Measurements from ENCODE around the gene MEGF11.

MEGF11 gene

DNA sequence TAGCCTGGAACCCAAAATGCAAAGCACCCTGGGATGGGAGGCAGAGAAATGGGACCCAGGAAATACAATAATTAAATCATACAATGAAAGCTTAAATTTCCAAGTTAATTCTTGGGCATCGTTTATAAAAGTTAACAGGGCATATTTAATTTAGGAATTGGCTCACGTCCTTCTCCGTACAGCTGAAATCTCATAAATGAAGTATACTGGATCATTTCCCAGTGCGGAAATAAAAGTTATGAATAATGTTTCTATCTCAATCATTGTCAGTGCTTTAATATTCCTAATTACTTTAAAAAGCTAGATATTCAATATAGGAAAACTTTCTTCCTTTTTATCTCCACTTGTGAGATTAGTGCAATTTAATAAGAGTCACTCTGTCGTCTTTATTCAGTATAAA is 164.0 kb downstream of the MEGF11 start:
- DNase-seq (ENCODE audit: low read depth), result no peak

DNA sequence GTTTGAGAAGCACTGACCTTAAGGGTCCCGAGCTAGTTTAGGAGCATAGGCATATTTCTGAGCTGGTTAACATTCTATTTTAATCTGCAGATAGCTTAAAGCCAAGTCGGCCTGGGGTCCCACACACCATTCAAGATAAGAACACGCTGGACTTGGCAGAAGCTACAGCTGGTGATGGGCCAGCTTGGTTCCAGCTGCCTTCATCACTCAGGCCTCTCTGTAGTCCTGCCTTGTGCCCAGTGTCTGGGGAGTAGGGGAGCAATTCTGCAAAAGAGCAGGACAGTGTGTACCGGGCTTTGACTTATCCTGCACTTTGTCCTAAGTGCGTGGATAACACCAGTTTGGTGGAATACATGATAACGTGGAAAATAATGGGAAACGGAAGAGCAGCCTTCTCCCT is 164.5 kb downstream of the MEGF11 start:
- DNase-seq (ENCODE audit: low read depth), result no peak

DNA sequence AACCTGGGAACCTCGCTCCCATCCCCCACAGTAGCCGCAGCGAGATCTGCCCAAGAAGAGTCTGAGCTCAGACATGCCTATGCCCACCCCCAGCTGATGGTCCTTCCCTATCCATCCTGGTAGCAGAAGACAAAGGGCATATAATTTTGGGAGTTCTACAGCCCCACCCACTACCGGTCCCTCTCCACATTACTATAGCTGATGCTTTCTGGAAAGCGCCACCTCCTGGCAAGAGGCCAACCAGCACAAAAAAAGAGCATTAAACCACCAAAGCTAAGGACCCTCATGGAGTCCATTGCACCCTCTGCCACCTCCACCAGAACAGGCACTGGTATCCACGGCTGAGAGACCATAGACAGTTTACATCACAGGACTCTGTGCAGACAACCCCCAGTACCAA is 168.4 kb downstream of the MEGF11 start:
- peak; percentile 9 for DNase-seq (ENCODE audit: low read depth)

DNA sequence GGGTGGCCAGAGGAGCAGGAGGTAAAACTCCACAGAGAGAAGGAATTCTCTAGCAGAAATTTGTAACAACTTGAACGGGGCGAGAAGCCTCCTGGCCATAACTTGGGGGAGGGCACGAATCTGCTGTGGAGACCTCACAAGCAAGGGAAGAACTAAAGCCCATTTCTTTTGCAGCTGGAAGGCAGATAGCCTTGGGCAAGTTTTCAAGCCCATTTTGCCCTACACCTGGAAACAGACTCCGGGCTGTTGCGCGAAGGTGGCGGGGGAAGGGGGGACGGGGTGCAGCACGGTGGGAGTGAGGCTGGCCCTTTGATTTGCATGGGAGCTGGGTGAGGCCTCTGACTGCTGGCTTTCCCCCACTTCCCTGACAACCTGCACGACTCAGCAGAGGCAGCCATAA is 168.8 kb downstream of the MEGF11 start:
- no peak for DNase-seq (ENCODE audit: low read depth)

DNA sequence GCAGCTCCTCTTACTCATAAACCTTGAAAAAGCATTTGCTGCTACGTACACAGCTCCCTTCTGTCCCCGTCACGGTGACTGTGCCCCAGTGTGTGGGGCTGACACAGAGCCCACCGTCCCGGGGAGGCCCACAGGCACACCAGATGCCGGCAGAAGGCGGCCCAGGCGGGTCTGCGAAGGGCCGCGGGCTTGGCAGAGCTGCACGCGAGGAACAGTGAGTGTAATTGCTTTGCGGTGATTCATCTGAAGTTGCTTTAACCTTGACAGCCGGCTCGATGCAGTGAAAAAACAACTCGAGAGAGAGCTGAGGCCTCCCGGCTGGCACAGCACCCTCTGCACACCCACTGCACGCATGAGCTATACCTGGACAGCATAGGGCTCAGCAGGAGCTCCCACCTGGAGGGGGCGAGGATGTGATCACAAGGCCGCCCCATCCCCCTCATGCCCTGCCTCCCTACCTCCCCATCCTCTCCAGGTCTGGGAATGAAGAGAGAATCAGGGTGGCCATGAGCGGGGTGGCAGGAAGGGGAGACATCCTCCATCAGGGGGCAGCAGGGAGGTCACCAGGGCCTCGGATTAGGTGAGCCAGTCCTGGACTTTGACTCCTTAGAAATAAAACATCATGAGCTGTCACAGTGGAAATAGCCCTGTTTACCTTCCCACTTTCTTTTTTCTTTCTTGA is 172.7 kb downstream of the MEGF11 start:
- no peak for DNase-seq (ENCODE audit: low read depth)

DNA sequence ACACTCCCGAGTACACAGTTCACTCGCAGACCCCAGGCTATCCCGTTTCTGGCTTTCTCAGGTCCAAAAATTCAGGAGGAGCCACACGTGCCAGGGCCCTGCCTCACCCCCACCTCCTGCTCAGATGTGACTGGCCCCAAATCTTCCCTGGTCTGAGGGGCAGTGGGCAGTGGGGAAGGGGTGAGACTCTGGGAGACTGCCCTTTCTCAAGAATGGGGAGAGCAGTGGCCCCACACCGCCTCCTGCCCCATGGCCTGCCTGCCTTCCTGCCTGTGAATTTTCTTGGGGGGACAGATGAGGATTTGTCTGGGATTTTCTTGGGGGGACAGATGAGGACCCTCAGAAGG is 174.6 kb downstream of the MEGF11 start:
- DNase-seq (ENCODE audit: low read depth), result no peak

DNA sequence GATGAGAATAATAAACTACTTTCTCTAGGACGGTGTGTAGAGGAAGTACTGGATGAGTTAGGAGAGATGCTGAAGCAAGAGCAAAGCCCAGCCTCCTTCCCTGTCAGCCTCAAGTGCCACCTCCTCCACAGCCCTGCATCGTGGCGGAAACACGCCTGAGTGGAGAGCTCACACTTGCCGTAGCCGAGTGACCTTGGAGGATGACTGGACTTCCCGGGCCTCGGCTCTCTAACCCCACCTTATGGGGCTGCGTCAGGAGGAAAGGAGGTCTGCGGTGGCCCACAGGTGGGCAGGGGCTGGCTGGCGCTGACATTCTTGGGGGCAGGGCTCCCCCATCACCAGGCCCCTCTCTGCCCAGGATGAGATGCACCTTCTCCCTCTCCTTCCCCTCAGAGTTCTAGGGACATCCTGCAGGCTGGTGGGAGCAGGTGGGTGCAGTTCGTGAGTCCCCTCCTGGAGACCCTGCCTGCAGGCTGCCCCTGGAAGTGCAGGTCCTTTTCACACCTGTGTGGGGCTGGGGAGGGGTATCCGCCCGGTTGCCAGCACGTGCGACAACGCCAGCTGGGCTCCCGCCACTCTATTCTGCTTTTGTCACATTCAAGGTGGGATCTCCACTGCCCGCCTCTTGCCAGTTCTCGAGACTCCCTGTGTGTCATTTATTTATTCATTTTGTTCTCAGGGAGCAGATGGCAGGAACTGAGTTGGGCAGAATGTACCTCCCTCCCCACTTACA is 175.2 kb downstream of the MEGF11 start:
- no peak for DNase-seq (ENCODE audit: low read depth)

DNA sequence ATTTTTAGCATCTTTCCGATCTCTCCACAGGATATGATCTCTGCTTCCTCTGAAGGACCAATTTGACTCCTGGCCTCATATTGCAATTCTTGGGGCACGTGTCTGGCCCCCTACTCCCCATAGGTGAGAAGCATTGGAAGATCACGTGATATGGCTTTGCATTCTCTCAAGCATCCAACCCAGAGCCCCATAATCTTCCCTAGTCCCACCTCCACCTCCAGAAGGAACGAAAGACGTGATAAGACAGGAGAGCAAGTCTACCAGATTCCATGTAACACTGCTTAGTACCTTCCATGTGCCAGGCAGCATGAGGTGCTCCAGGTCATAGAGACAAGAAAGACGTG is 176.3 kb downstream of the MEGF11 start:
- no peak for DNase-seq (ENCODE audit: low read depth)

DNA sequence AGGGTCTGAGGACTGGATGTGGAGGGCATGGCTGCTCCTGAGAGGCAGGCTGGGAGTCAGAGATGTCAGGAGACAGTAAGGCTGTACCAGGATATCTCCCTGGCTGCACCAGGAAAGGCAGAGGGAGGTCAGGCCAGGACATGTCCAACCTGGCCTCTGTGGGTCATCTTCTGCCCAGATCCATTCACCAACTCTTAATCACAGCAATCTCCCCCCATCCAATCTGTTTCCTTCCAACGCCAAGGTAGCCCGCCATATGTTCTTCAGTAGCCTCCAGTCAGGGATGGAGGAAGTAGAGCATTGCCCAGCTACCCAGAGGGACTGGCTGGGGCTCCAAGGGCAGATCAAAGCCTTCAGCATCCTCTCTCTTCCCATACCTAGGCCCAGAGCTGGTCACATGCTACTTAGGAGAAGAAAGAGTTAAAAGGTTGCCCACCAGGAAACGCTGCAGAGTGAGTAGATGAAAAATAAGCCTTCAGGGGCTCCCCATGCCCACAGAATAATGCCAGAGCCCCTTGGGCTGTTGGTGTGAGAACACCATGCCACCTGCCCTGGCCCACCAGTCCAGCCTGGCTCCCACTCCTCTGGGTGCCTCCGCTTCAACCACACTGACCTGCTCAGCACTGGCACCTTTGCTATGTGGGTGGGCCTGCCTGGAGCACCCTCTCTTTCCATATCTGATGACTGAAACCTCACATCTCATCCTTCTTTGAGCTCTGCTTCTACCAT is 176.8 kb downstream of the MEGF11 start:
- DNase-seq (ENCODE audit: low read depth), result no peak

DNA sequence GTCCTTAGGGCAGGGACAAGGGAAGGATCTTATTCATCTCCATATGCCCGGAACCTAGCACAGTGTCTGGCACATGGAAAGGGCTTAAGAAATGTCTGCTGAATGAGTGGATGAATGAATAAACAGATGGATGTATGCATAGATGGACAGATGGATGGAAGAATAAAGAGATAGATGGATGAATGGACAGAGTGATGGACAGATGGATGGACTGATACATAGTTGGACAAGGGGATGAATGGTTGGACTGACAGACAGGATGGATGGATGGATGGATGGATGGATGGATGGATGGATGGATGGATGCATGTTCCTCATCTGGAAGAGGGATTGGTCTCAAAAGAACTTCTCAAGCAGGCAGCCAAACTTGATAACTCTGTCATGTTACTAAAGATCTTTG is 177.6 kb downstream of the MEGF11 start:
- no peak for DNase-seq (ENCODE audit: low read depth)

DNA sequence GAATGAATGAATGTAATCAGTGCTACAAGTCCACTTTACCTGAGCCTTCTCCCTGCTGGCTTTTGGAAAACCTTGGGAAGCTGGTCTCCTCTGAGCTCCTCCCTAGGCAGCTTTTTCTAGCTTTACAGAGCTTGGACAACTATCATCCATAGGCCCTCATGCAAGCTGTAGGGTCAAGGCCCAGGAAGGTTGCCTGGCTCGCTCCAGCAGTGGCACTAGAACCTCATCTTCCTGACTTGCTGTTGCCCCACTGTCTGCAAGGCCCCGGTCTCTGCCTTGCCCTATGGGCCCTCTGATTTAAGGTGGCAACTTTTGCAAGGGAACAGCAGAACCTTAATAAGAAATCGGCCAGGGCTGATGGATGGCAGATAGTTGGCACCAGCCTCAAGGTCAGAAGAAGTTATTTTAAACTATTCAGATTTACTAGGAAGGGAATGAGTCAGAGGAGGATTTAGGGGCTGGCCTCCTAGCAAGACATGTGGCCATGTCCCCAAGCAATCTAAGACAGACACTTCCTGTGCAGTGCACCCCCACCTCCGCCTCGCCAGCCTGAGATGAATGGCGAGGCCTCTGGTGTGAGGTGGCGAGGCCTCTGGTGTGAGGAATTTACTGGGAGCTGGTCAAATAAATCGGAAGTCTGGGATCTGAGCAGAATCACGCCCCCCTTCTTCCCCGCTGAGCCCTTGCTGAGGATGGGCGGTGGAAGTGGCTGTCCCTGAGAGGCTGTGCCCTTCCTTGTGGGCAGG is 180.8 kb downstream of the MEGF11 start:
- DNase-seq (ENCODE audit: low read depth), result no peak

DNA sequence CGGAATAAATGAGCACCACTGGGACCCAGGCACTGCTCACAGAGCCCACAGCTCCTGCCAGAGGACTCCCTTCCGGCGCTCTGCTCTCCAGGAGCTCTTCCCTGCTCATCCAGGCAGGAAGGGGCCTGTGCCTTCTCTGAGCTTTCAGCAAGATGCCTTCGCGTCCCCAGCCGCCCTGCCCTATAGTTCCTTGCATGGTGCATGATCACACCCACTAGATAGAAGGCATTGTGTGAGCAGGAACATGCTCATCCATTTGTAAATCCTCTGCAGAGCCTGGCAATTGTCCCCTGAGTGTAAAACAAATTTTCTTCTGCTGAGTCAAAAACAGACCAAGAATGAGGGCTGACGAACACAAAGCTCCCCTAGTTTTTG is 181.6 kb downstream of the MEGF11 start:
- no peak for DNase-seq (ENCODE audit: low read depth)

DNA sequence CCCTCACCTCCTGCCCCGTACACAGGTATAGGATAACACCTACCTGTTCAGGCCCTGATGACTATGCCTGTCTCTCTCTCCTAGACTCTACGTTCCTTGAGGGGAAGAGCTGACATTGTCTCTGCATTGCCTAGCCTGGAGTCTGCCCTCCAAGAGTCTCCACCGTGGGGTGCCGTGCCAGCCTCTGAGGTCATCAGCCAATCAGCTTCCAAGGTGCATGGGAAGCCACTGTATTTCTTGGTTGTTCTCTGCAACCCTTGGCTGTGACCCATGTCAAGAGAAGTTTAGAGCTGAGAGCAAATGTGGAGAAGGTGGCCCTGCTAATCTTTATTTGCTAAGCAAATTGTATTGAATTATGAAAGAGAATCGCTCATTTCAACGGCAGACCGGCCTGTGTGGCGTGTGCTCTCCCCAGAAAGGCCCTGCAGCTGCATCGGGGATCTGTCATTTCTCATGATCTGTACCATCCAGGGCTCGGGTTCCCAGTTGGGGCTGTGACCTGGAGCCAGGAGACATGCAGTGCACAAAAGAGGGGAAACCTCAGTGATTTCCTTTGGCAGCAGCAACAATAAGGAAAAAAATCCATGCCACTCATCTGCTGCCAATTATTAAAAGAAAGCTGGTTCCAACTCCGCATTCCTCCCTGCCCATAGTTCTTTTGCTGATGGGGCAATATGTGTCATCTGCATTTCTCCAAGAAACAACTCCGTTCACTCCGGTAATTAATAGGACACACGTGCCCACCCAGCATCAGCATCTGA is 182.2 kb downstream of the MEGF11 start:
- no peak for DNase-seq (ENCODE audit: low read depth)

DNA sequence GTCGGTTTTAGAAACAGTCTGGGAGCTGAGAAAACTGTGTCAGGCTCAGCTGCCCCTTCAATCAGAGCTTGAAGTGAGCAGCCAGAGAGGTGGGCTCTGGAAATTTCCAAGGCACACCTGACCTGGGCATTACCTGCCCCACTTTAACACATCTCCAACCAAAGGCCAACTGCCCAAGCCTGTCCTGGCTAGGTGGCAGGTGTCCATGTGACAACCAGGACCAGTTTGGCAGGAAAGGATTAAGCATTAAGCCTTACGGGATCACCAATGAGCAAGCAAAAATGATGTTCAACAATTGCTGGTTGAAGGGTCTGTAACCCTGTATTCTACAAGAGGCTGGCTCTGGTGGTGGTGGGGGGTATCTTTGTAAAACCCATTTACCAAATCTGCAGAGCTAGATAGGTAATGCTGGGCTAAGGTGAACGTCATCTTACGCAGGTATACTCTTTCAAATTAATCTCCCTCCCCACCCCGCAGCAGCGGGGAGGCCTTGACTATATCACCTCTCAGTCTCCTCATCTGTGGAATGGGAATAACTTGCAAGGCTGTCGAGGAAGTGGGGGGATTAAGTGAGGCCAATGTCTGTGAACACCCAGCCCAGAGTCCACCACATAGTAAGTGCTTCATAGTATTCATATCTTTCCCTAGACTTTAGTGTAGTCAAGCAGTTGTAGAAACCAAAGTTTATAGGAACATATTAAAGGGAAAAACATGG is 183.2 kb downstream of the MEGF11 start:
- no peak for DNase-seq (ENCODE audit: low read depth)

DNA sequence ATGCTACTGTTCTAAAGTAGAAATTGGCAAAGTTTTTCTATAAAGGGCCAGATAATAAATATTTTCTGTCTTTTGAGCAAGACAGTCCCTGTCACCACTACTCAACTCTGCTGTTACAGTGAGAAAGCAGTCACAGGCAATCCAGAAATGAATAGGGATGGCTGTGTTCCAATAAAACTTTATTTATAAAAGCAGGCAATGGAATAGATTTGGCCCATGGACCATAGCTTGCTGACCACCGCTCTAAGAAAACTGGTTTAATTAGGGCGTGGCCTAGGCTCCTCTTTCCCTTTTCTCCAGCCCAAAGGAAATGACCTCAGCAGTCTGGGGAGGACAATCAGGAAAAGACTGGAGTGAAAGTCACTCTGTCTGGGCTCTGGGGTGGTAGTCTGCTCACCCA is 183.8 kb downstream of the MEGF11 start:
- no peak for DNase-seq (ENCODE audit: low read depth)

DNA sequence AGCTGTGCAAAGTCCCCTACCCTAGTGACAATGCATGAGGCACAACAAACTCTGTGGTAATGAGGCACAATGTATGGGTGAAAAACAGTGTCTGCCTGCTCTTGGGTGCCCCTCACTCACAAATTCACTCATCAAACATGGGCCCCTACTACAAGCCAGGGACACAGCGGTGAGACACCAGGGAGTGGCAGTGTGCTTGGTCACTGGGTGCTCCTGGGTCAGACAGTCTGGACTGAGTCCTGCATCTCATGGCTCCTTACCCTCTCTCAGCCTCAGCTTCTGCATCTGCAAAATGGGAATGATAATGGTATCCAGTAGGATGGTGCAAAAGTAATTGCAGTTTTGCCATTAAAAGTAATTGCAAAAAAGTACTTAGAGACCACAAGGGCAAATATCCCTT is 184.7 kb downstream of the MEGF11 start:
- no peak for DNase-seq (ENCODE audit: low read depth)

DNA sequence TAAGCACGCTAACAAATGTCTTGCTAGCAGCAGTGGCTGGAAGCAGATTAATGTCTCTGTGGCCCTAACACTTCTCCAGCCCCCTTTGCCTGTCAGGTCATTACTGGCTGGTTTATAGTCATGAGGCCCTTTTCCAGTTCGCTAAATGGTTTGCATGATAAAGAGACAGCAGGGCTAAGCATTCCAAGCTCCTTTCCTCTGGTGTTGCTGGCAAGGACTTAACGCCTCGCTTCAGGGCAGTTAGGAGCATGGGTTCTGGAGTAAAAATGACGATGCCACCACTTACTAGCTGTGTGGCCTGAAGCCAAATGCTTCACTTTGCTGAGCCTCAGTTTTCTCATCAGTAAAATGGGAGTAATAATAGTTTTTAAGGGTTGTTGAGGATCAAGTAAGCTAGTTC is 185.9 kb downstream of the MEGF11 start:
- no peak for DNase-seq (ENCODE audit: low read depth)

DNA sequence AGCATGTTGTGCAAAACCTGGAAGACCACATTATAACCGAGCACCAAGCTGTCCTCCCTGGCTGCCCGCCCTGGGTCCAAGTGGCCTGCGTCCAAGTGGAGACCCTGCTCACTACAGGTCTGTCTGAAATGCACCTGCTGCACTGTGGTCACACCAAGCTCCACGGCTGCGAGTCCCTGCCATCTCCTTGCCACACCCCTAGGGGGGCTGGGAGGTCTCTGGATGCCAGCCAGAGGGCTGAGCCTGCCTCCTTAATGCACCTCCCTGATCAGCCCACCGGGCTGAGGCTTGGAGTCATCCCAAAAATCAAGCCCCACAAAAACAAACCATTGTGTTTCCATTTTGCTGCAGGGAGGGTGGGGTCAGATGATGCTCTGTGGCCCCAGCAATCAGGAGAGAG is 187.1 kb downstream of the MEGF11 start:
- no peak for DNase-seq (ENCODE audit: low read depth)

DNA sequence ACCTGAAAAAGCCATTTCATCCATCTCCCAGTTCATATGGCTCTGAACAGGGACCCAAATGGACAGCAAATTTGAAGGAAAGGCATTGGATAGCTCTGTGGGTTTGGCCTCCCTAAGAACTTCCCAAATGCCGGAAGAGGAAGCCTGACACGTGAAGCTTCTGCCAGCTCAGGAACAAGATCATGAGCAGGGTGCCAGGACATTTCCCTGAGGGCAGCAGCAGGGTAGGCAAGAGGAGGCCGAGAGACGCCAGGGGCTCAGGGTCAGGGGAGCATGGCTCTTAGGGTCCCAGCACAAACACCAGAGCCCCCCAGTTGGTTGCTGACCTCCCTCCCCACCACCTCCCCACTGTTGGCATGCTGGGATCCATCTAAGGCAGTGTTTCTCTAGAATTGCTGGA is 187.5 kb downstream of the MEGF11 start:
- DNase-seq (ENCODE audit: low read depth), result no peak

DNA sequence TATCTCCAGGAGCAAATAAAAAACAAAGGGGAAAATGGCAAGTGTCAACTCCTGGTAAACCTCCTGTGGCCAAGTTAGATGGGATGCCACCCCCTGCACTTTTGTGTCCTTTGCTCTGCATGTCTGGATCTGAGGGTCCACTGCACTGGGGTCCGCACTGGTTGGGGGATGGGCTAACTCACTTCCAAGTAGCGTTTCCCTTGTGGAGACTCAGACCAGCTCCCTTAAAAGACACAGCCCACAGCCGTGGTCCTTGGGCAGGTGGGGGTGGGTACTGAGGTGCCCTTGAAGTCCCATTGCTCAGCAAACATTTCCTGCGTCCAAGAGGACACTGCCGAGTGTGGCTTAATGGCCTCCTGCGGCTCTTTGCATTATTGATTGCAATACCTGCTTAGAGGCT is 188.2 kb downstream of the MEGF11 start:
- no peak for DNase-seq (ENCODE audit: low read depth)

DNA sequence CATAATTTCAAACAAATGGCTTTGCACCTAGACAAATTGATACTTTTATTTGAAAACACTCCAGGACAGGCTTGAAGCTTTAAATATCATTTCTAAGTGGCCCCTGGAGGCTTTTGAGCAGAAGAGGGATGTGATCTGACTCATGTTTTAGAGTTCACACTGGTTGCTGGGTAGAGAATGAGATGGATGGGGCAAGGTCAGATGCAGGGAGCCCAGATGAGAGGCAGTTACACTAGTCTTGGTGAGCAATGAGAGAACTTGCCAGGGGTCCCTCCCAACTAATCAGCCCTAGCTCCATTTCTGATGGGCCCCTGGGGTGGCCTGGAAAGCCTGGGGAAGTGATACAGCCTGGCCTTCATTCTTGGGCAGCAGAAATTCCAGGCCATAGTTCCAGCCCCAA is 190.4 kb downstream of the MEGF11 start:
- DNase-seq (ENCODE audit: low read depth), result no peak

DNA sequence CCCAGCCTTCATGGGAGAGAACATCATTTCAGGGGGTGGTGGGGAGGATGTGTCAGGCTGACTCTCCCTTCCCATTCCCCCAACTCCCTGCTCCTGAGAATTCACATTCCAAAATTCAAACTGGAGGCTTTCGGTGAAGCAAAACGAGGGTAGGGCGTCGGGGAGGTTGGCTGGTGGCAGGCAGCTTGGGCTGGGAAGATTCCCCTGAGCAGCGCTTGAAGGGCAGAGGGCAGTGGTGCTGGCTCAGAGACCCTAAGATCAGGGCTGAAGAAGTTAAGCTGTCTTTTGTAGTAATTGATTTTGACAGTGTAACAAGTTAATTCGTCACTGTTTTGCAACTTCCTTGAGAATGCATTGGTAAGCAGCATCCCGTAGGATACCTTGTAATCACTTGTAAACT is 196.5 kb downstream of the MEGF11 start:
- no peak for DNase-seq (ENCODE audit: low read depth)
